Measurements from ENCODE around the gene ARHGAP21.

ARHGAP21 gene

GRCh38 chr10:24722676-24723385, 856 bp downstream of the ARHGAP21 start:
- DNase-seq (ENCODE audit: low read depth in 2 of 2): peak; percentile 4 to 21

- DNase-seq (ENCODE audit: low read depth in 2 of 2): no peak
Measured at GRCh38 chr10:24722131-24722675, 1.5 kb downstream of the ARHGAP21 start.

- DNase-seq (ENCODE audit: low read depth in 2 of 2): no peak
Measured at GRCh38 chr10:24721229-24722106, 2.2 kb downstream of the ARHGAP21 start.

DNA sequence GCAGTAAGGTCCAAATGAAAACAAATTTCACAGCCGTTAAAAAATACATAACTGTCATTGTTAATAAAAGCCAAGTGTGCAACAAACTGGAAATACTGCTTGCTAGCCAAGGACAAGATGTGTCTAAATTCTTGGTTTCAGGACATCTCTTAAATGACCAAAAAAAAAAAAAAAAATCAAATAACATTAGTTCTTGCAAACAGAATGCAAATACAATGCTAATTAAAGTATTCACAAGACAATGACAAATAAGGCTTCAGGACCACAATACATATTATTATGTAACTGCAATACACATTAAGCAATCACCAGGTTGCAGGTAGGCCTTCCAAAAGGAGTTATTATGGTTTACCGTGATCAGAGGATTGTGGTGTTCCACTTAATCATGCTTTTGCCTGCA, 3.6 kb downstream of the ARHGAP21 start:
- DNase-seq (ENCODE audit: low read depth in 2 of 2): no peak

GRCh38 chr10:24718031-24718855, 5.4 kb downstream of the ARHGAP21 start:
- DNase-seq (ENCODE audit: low read depth in 2 of 2): no peak

DNA sequence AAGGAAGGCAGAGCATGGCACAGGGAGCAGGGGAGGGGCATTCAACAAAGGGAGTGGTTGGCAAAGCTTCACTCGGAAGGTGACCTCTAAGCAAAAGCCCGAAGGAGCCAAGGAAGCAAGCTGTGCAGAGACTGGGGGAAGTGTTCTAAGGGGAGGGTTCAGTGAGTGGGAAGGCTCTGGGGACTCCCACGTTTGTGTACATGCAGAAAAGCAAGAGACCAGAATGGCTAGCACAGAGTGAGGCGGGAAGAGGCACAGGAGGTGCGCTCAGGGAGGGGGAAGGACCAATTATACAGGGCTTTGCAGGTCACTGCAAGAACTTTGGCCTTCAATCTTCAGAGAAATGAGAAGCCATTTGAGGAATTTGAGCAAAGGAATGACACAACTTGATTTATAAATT, 7.4 kb downstream of the ARHGAP21 start:
- DNase-seq (ENCODE audit: low read depth in 2 of 2): no peak

DNA sequence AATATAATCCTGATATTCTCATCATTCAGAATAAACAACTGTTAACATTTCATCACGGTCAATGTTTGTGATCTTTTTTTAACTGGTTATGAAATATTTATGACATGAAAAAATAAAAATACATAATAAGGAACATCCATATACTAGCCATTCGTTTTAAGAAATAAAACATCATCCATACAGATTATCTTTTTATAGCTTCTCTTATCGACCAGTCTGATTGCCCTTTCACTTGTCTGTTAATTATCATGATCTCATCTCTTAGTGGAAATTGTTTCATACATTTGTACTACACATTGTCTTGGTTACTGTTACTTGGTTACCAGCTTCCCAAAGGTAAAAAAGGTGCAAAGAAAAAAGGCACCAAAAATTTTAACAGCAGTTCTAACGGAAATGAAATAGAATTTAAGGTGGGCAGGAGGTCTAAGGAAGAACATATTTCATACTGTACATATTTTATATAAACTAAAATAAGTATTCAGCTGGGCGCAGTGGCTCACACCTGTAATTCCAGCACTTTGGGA, 8.4 kb downstream of the ARHGAP21 start:
- no peak for DNase-seq (ENCODE audit: low read depth in 2 of 2)

DNA sequence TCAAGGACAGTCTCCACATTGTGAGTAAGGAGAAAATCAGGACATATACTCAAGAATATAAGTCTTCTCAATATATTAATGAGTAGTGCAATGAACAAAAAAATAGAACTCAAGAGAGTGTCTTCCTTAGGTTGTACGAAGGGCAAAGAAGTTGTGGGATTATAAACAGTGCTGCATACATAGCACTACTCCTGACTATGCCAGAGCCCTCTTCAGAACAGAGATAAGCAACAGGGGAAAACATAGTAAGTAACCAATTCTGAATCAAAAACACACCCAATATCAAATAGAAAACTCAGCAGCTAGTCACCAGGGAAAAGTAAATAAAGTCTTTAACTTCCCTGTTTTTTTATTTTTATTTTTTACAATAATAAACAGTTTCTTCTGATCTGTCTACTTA, 10.6 kb downstream of the ARHGAP21 start:
- DNase-seq (ENCODE audit: low read depth in 2 of 2): no peak

DNA sequence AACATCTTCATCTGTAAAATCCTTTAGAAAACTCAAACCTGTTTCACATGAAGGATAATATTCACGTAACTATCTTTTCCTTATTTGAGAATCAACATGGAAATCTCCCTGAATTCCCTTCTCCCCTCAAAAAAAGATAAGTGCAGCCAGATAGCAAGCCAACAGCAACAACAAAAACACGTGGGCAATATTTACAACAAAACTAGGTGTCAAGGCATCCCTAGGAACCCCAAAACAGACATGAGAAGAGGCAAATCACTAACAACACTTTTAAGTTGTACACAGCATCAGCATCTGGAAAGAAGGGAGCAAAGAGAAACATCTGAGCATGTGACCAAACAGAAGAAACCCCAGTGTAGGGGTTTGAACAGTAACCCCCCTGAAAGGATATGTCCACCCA, 12.2 kb downstream of the ARHGAP21 start:
- DNase-seq (ENCODE audit: low read depth in 2 of 2): no peak

DNA sequence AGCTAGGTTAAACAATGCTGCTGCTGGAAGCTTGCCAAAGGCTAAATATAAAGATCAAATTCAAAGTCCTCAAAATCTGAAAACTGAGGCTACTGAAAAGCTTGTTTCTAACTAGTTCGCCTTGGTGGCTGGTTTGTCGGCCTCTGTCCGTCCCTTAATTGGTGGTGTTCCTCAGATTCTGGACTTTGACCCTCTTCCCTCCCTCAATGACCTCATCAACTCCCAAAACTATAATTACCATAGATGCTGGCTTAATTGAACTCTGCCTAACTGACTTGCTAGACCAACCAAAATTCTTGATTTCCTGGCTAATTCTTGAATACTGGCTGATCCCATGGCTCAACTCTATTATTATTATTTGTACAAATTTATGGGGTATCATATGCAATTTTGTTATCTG, 15.6 kb downstream of the ARHGAP21 start:
- no peak for DNase-seq (ENCODE audit: low read depth in 2 of 2)

- peak; percentile 4 to 11 for DNase-seq (ENCODE audit: low read depth in 2 of 2)
Measured at GRCh38 chr10:24707445-24707844, 16.2 kb downstream of the ARHGAP21 start.

DNA sequence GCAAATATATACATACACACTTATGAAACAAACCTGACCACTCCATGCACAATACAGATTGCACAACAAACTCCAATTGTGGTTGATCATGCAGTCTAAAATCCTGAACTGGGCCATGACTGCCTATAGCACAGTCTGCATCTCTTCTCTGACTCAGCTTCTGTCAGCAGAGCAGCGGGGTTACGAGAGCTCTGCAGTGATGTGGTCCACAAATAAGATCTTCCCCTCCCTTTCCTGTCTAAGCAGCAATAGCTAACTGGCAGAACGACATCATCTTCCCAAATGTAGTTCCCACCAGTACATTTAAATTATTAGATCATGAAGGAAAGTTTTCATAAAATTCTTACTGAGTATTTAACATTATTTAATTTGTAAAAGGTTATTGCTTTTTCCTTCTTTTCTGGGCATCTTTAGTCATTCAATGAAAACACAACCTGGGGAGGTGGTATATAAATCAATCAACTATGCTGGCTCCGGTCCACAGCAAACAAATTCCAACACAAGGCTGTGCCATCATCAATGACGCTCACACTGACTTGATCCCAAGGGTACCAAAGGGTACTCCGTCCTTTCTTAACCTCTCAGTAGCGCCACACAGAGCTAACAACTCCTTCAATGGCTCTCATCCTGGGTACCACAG, 17.1 kb downstream of the ARHGAP21 start:
- peak in 1 of 2 donors; percentile 13 for DNase-seq (ENCODE audit: low read depth in 2 of 2)

DNA sequence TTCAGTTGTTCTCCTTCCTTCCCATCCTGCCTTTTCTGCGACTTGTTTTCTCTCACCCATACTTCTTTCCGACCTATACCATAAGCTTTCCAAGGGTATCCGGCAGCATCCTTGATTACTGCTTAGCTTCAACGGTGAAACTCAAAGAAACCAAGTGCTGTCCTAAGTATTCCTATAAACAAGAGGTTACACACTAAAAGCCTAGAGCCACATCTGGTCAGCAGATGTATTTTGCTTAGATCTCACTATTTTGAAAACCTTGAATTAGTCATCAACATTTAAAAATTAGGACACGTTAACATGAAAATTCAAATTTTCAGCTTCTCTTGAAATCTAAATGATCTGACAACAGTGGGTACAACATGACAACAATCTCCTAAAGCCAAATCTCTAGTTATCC, 20.0 kb downstream of the ARHGAP21 start:
- no peak for DNase-seq (ENCODE audit: low read depth in 2 of 2)

DNA sequence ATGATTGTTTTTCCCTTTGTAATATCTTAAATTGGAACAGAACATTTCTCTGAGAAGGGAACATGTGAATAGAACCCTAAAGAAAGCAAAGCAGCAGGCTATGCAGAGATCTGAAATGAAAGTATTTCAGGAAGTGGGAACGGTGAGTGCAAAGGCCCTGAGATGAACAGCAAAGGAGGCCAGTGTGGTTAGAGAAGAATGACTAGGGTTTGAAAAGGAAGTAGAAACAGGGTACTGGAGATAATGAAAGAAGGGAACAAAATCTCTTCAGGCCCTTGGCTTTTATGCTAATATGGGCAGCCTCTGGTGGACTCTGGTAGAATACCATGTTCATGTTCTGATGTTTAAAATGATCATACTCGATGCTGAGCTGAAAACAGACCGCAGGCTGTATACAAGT, 22.2 kb downstream of the ARHGAP21 start:
- DNase-seq (ENCODE audit: low read depth in 2 of 2): no peak

DNA sequence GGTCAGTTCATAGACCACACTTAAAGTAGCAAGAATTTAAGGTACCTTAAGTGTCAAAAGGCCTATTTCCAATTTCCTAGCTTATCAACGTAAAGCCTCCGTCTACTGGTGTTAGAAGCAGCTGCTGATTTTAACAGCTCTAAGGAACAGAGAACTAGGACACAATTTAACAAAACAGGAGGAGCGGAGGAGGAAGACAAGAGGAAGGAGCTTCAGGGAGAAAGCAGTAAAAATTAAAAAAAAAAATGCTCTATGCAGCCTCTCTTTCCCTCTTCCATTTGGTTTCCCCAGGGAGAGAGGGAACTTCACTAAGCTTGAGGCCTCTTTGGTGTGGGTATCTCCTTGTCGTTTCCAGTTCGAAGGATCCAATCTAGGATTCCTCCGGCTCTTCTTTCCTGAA, 22.7 kb downstream of the ARHGAP21 start:
- DNase-seq (ENCODE audit: low read depth in 2 of 2): no peak

GRCh38 chr10:24698270-24698669, 25.4 kb downstream of the ARHGAP21 start:
- no peak for DNase-seq (ENCODE audit: low read depth in 2 of 2)

GRCh38 chr10:24697080-24697479, 26.6 kb downstream of the ARHGAP21 start:
- DNase-seq (ENCODE audit: low read depth in 2 of 2): no peak

DNA sequence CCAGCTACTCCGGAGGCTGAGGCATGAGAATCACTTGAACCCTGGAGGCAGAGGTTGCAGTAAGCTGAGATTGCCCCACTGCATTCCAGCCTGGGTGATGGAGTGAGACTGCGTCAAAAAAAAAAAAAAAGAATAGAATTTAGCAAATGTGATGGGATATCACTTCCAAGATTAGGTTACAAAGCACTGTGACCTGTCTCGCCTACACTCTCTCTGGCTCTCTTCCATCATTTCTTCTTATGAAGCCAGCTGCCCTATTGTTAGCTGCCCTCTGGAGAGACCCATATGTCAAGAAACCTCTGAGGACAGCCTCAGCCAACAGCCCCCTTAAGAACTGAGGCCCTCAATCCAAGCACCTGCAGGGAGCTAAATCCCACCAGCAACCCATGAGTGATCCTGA, 28.2 kb downstream of the ARHGAP21 start:
- DNase-seq (ENCODE audit: low read depth in 2 of 2): no peak

GRCh38 chr10:24694086-24694485, 29.6 kb downstream of the ARHGAP21 start:
- DNase-seq (ENCODE audit: low read depth in 2 of 2): no peak

DNA sequence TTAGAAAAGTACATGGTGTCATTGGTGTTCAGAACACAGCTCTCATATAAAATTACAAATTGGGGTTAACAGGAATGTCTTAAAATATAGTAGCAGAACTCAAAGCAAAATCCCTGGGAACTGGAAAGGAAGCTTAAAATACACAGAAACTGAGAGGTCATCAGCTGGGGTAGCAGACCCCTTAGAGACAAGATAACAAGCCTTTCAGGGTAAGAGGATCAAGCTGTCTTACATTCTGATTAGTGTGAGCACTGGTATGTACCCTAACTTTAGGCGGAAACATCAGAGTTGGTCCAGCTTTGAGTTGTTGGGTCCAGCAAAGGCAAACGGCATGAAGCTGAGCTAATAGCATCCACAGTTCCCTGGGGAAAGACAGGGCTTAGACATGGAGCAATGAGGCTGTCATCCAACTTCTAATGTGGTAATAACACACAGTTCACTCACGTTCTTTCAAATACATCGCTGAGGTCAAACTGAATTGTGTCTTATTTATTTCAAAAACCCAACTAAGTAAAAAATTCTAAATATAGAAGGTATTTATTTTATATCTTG, 32.6 kb downstream of the ARHGAP21 start:
- DNase-seq (ENCODE audit: low read depth in 2 of 2): no peak

DNA sequence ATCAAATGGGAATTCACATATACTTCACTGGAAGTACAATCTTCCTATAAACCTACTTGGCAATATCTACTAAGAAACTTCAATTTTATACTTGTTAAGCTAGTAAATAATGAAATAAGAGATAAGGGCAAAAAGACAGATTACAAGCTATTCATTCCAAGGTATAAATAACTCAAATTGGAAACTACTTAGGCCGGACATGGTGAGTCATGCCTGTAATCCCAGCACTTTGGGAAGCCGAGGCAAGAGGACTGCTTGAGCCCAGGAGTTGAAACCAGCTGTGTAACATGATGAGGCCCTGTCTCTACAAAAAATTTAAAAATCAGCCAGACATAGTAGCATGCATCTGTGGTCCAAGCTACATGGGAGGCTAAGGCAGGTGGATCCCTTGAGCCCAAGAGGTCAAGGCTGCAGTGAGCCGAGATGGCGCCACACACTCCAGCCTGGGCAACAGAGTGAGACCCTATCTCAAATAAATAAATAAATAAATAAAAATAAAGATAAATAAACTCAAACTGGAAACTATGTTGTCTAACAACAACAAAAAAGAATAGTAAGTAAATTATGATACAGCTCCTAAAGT, 37.6 kb downstream of the ARHGAP21 start:
- DNase-seq (ENCODE audit: low read depth in 2 of 2): no peak
